ENCODE results near the gene CLIP2. TPM values are rescaled to one million over a fixed set of nuclear protein-coding genes. Genes with fewer than 3 reads are reported as not detected.
"Not testable (repeated sequence)": the region's sequence is repeated elsewhere in the genome, so short reads cannot be mapped to it uniquely, and the experiment has no call there.

Gene CLIP2
- total RNA-seq, 2 experiments from 2014 or later: 2.4 to 2.7 TPM

DNA sequence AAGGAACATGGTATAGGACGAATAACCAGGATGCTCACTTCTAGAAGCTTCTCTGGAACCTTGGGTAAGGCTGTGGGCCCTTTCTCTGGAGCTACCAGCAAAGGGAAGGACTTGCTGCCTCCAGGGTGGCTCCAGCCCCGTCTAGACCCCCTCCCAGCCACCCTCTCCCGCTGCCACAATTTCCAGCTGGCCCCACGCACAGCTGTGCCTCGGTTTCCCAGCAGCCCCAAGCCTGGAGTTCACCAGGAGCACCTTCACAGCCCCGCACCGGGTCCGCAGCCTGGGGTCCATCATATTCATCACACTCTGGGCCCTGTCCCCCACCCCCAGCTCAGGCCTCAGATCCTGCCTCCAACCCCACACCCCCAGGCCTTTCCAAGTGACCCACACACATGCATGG is 128.9 kb downstream of the CLIP2 start:
- no peaks in the 10 kb centered on the region for H3K36me3 Mint-ChIP-seq
- DNase-seq: no peak
- no peaks in the 10 kb centered on the region for H3K4me1 Mint-ChIP-seq (ENCODE audit: low read depth)
- H3K4me3 Mint-ChIP-seq: no peak overlapping the region
- no peaks in the 10 kb centered on the region for H3K27me3 Mint-ChIP-seq
- no peak overlapping the region for H3K27ac Mint-ChIP-seq
- ChIA-PET CTCF (interaction anchor here (0.7 to 9.8 kb wide), 9 partner anchors 8 to 269 kb away, joined by 3 to 112 read pairs (median 3); no protein-coding TSS in a partner anchor), POLR2A (no interaction called here)
- H3K9me3 Mint-ChIP-seq: no peaks in the 10 kb centered on the region
- intact Hi-C loops (cut with micrococcal nuclease): loop anchor here (5.0 kb wide), 1 partner anchor 129 kb away; no protein-coding TSS in a partner anchor

DNA sequence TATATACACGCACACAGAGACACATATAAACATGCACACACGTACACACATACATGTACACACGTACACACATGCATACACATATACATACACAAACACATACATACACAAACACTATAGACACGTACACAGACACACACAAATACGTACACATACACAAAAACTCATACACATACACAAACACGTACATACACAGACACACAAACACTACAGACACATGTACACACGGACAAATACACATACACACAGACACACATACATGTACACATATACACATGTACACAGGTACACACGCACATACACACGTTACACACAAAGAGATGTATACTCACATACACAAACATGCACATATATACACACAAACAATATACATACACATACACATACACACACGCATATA is 129.3 kb downstream of the CLIP2 start:
- no peak for DNase-seq
- H3K27ac Mint-ChIP-seq: no peak overlapping the region
- no peaks in the 10 kb centered on the region for H3K4me1 Mint-ChIP-seq (ENCODE audit: low read depth)
- H3K4me3 Mint-ChIP-seq: no peak overlapping the region
- no peaks in the 10 kb centered on the region for H3K27me3 Mint-ChIP-seq
- no peaks in the 10 kb centered on the region for H3K36me3 Mint-ChIP-seq
- POLR2A ChIA-PET: no interaction called here
- CTCF ChIA-PET: interaction anchor here (0.7 to 9.8 kb wide), 6 partner anchors 125 to 171 kb away, joined by 3 to 112 read pairs (median 6); no protein-coding TSS in a partner anchor
- H3K9me3 Mint-ChIP-seq: no peaks in the 10 kb centered on the region
- intact Hi-C loops (cut with micrococcal nuclease): loop anchor here (5.0 kb wide), 1 partner anchor 129 kb away; no protein-coding TSS in a partner anchor

GRCh38 chr7:74419232-74419631 is 130.0 kb downstream of the CLIP2 start:
- intact Hi-C loops (cut with micrococcal nuclease): loop anchor here (5.0 kb wide), 1 partner anchor 128 kb away; no protein-coding TSS in a partner anchor
- H3K36me3 Mint-ChIP-seq; H3K4me3 Mint-ChIP-seq; H3K9me3 Mint-ChIP-seq; DNase-seq; H3K27me3 Mint-ChIP-seq; H3K4me1 Mint-ChIP-seq (ENCODE audit: low read depth); H3K27ac Mint-ChIP-seq; POLR2A ChIA-PET: not testable (repeated sequence)
- CTCF ChIA-PET: interaction anchor here (0.7 to 9.8 kb wide), 5 partner anchors 69 to 213 kb away, joined by 3 to 112 read pairs (median 3); no protein-coding TSS in a partner anchor

DNA sequence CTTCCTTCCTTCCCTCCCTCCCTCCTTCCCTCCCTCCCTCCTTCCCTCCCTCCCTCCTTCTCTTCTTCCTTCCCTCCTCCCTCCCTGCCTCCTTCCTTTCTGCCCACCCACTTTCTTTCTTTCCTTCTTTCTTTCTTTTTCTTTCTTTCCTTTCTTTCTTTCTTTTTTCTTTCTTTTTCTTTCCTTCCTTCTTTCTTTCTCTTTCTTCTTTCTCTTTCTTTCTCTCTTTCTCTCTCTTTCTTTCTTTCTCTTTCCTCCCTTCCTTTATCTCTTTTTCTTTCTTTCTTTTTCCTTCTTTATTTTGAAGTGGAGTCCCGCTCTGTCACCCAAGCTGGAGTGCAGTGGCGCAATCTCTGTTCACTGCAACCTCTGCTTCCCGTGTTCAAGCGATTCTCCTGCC is 130.8 kb downstream of the CLIP2 start:
- POLR2A ChIA-PET: no interaction called here
- Mint-ChIP-seq H3K36me3 (no peaks in the 10 kb centered on the region), H3K9me3 (no peaks in the 10 kb centered on the region), H3K27me3 (no peaks in the 10 kb centered on the region), H3K4me1 (ENCODE audit: low read depth) (no peaks in the 10 kb centered on the region), H3K27ac (no peak overlapping the region), H3K4me3 (no peak overlapping the region)
- no peak for DNase-seq
- intact Hi-C loops (cut with micrococcal nuclease): no loop called here
- CTCF ChIA-PET: interaction anchor here (0.6 to 9.8 kb wide), 5 partner anchors 19 to 148 kb away, joined by 3 to 112 read pairs (median 4); no protein-coding TSS in a partner anchor

GRCh38 chr7:74424291-74424880 is 135.2 kb downstream of the CLIP2 start:
- intact Hi-C loops (cut with micrococcal nuclease): no loop called here
- no peak for DNase-seq

GRCh38 chr7:74428023-74428422 is 138.8 kb downstream of the CLIP2 start:
- Mint-ChIP-seq H3K27ac (no peak overlapping the region), H3K36me3 (no peaks in the 10 kb centered on the region), H3K9me3 (no peaks in the 10 kb centered on the region), H3K4me1 (ENCODE audit: low read depth) (no peaks in the 10 kb centered on the region), H3K27me3 (no peaks in the 10 kb centered on the region), H3K4me3 (no peak overlapping the region)
- DNase-seq: no peak
- intact Hi-C loops (cut with micrococcal nuclease): no loop called here
- CTCF ChIA-PET: interaction anchor here (0.6 to 1.8 kb wide), 3 partner anchors 21 to 43 kb away, joined by 3 to 7 read pairs (median 3); no protein-coding TSS in a partner anchor
- POLR2A ChIA-PET: no interaction called here

More at GRCh38 chr7:74424291-74424880, 135.2 kb downstream of the CLIP2 start:
- ChIA-PET CTCF (no interaction called here), POLR2A (no interaction called here)
- H3K36me3 Mint-ChIP-seq: no peaks in the 10 kb centered on the region
- H3K4me1 Mint-ChIP-seq (ENCODE audit: low read depth): no peaks in the 10 kb centered on the region
- no peaks in the 10 kb centered on the region for H3K9me3 Mint-ChIP-seq
- H3K27ac Mint-ChIP-seq: no peak overlapping the region
- no peaks in the 10 kb centered on the region for H3K27me3 Mint-ChIP-seq
- H3K4me3 Mint-ChIP-seq: no peak overlapping the region

DNA sequence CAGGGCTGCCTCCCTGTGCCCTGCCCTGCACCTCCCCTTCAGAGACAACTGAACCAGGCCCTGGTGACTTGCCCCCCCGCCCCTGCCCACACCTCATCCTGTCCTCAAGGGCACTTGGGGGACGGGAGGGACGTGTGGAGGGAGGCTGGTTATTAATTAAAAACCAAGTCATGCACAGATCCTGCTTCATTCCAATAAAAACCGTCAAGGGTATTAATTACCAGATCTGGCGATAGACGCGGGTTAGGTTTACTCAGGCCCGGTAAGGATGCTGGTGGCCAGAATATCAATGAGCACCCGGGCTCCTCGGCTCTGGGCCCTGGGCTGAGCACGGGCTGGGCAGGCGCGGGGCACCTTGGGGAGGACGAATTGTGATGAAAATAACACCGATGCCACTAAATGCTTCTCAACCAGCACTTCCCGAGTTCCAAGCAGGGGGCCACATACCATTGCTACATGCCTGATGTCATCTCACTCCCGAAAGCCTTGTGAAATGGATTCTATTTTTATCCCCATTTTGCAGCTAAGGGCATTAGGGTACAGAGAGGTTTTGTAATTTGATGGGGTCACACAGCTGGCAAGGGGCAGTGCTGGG is 140.0 kb downstream of the CLIP2 start:
- H3K27me3 Mint-ChIP-seq: no peaks in the 10 kb centered on the region
- no peaks in the 10 kb centered on the region for H3K9me3 Mint-ChIP-seq
- no peak overlapping the region for H3K27ac Mint-ChIP-seq
- no peak overlapping the region for H3K4me3 Mint-ChIP-seq
- ChIA-PET POLR2A (no interaction called here), CTCF (interaction anchor here (1.8 kb wide), 1 partner anchor 28 kb away, joined by 7 read pairs; no protein-coding TSS in a partner anchor)
- intact Hi-C loops (cut with micrococcal nuclease): no loop called here
- H3K36me3 Mint-ChIP-seq: no peaks in the 10 kb centered on the region
- no peak for DNase-seq
- no peaks in the 10 kb centered on the region for H3K4me1 Mint-ChIP-seq (ENCODE audit: low read depth)

DNA sequence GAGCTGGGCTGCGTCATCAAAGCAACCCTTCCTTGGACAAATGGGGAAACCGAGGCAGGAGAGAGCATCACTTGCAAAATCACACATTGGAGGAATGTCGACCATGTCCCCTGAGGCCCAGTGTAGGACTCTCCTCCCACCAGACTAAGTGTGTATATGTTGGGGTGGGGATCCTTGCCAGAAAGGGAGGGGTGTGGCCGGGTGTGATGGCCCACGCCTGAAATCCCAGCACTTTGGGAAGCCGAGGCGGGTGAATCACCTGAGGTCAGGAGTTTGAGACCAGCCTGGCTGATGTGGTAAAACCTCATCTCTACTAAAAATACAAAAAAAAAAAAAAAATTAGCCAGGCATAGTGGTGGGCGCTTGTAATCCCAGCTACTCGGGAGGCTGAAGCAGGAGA is 141.2 kb downstream of the CLIP2 start:
- POLR2A ChIA-PET; DNase-seq; H3K27me3 Mint-ChIP-seq; CTCF ChIA-PET; H3K4me3 Mint-ChIP-seq; H3K36me3 Mint-ChIP-seq; H3K4me1 Mint-ChIP-seq (ENCODE audit: low read depth); H3K9me3 Mint-ChIP-seq; H3K27ac Mint-ChIP-seq; intact Hi-C loops (cut with micrococcal nuclease): not testable (repeated sequence)

DNA sequence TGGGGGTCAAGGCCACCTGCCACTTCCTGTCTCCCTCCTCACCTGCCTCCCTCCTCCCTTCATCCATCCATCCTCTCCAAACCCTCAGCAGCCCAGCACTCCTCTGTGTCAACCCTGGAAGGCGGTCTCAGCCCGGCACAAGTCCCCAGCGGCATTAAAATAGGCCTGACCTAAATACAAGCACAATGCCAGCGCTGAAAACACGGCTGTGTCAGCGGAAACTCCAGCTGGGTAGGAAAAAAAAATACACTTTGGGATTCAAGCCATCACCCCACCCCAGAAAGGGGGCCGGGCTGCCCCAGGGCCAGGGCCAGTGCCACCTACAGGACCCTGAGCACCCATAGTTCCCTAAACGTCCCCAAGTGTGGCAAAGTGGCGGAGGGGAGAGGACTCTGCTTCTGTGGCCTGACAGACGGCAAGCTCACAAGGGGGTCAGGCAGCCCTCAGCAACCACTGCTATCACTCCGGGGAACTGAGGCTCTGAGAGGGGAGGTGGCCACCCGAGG is 141.8 kb downstream of the CLIP2 start:
- no peak for DNase-seq
- POLR2A ChIA-PET: no interaction called here
- H3K9me3 Mint-ChIP-seq: no peaks in the 10 kb centered on the region
- no peak overlapping the region for H3K27ac Mint-ChIP-seq
- no peak overlapping the region for H3K4me3 Mint-ChIP-seq
- no peaks in the 10 kb centered on the region for H3K4me1 Mint-ChIP-seq (ENCODE audit: low read depth)
- CTCF ChIA-PET: no interaction called here
- no peaks in the 10 kb centered on the region for H3K27me3 Mint-ChIP-seq
- H3K36me3 Mint-ChIP-seq: no peaks in the 10 kb centered on the region
- intact Hi-C loops (cut with micrococcal nuclease): no loop called here

GRCh38 chr7:74437291-74437571 is 148.0 kb downstream of the CLIP2 start:
- H3K27ac Mint-ChIP-seq; POLR2A ChIA-PET; H3K36me3 Mint-ChIP-seq; H3K4me3 Mint-ChIP-seq; DNase-seq; CTCF ChIA-PET; H3K9me3 Mint-ChIP-seq; H3K4me1 Mint-ChIP-seq (ENCODE audit: low read depth); intact Hi-C loops (cut with micrococcal nuclease); H3K27me3 Mint-ChIP-seq: not testable (repeated sequence)

DNA sequence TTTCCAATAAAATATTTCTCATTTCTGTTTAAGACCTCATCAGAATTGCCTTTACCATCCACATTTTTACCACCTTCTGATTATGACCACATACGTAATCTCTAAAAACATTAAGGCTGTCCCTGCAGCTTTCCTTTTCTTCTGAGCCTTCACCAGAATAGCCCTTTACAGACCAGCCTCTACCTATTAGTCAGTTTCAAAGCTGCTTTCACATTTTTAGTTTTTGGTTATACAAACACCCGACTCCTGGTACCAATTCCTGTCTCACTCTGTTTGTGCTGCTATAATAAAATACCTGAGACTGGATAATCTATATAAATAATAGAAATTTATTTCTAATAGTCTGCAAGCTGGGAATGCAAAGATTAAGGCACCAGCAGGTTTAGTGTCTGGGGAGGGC is 149.1 kb downstream of the CLIP2 start:
- no peaks in the 10 kb centered on the region for H3K4me1 Mint-ChIP-seq (ENCODE audit: low read depth)
- no peaks in the 10 kb centered on the region for H3K27me3 Mint-ChIP-seq
- no peak for DNase-seq
- H3K27ac Mint-ChIP-seq: no peak overlapping the region
- ChIA-PET POLR2A (no interaction called here), CTCF (interaction anchor here (1.4 to 1.7 kb wide), 2 partner anchors 11 to 37 kb away, joined by 3 to 6 read pairs; no protein-coding TSS in a partner anchor)
- H3K4me3 Mint-ChIP-seq: no peak overlapping the region
- H3K36me3 Mint-ChIP-seq: no peaks in the 10 kb centered on the region
- H3K9me3 Mint-ChIP-seq: peaks cover 9% of the 10 kb centered on the region
- intact Hi-C loops (cut with micrococcal nuclease): no loop called here

DNA sequence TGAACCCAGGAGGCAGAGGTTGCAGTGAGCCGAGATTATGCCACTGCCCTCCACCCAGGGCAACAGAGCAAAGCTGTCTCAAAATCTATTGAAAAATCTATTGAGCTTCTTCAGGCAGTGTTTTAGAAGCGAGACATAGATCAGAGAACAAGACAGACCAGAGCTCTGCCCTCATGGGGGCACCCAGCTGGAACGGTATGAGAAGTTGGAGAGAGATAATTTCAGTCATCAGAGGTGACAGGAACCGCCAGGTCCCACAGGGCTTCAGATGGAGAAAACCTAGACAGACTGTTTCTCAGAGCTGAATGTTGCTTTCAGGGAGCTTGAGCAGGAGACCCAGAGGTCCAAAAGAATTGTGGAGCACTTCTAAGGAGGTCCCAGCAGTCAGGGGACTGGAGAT is 150.3 kb downstream of the CLIP2 start:
- POLR2A ChIA-PET: interaction anchor here (0.7 kb wide), 1 partner anchor 258 kb away, joined by 3 read pairs; no protein-coding TSS in a partner anchor
- Mint-ChIP-seq H3K4me1 (ENCODE audit: low read depth) (no peaks in the 10 kb centered on the region), H3K27me3 (no peaks in the 10 kb centered on the region), H3K27ac (no peak overlapping the region), H3K9me3 (peaks cover 9% of the 10 kb centered on the region), H3K4me3 (no peak overlapping the region), H3K36me3 (no peaks in the 10 kb centered on the region)
- DNase-seq: no peak
- intact Hi-C loops (cut with micrococcal nuclease): no loop called here
- CTCF ChIA-PET: interaction anchor here (1.0 to 1.7 kb wide), 4 partner anchors 10 to 128 kb away, joined by 3 to 6 read pairs (median 4); no protein-coding TSS in a partner anchor

Measured in activated CD4-positive, alpha-beta memory T cell treated with anti-CD3 and anti-CD28 coated beads for 36 hours (primary cell).